Neuronal stem cell (in vitro differentiated cells): ENCODE data around the gene ANKRD18A.
"Not testable (repeated sequence)": the region's sequence is repeated elsewhere in the genome, so short reads cannot be mapped to it uniquely, and the experiment has no call there.

ENCODE experiments used
- DNase-seq: peaks from one replicate; pipeline ENCODE4 v3.0.0-alpha.2; 2013; ENCODE audit warnings: low spot score
- H2AFZ ChIP-seq: one replicate; pipeline ENCODE4 v1.6.1; 2013; ENCODE audit warnings: mild to moderate bottlenecking, low read length, inconsistent platforms
- H2AK5ac ChIP-seq: 2 replicates; pipeline ENCODE4 v1.6.1; 2013; ENCODE audit warnings: low read depth, mild to moderate bottlenecking, inconsistent platforms, low read length, moderate library complexity, mixed read lengths
- H2BK120ac ChIP-seq: 2 replicates; pipeline ENCODE4 v1.6.1; 2013; ENCODE audit warnings: low read depth, mild to moderate bottlenecking, inconsistent platforms, low read length, moderate library complexity, mixed read lengths
- H2BK12ac ChIP-seq: one replicate; pipeline ENCODE4 v1.6.1; 2013; ENCODE audit warnings: low read length, inconsistent platforms
- H2BK15ac ChIP-seq: 2 replicates; pipeline ENCODE4 v1.6.1; 2013; ENCODE audit warnings: mild to moderate bottlenecking, low read length, inconsistent platforms, mixed read lengths
- H2BK5ac ChIP-seq: one replicate; pipeline ENCODE4 v1.6.1; 2013; ENCODE audit warnings: inconsistent platforms, mild to moderate bottlenecking, low read length, moderate library complexity
- H3K14ac ChIP-seq: one replicate; pipeline ENCODE4 v1.6.1; 2013; ENCODE audit warnings: low read length, inconsistent platforms
- H3K18ac ChIP-seq: 2 replicates; pipeline ENCODE4 v1.6.1; 2013; ENCODE audit warnings: low read length, inconsistent platforms
- H3K23ac ChIP-seq: 2 replicates; pipeline ENCODE4 v1.6.1; 2013; ENCODE audit warnings: low read depth, mild to moderate bottlenecking, mixed read lengths, low read length, inconsistent platforms; ENCODE audit not compliant: poor library complexity
- H3K27ac ChIP-seq: replicated peaks from 3 replicates; pipeline ENCODE4 v1.5.1; 2013; ENCODE audit warnings: low read length, inconsistent platforms
- H3K27me3 ChIP-seq, 3 experiments: 2 replicates each; pipeline ENCODE4 v1.6.1; 2013; ENCODE audit warnings: low read length in 3 of 3, mild to moderate bottlenecking in 2 of 3, inconsistent platforms in 1 of 3, low read depth in 1 of 3, mixed read lengths in 1 of 3, moderate library complexity in 1 of 3; ENCODE audit not compliant: control insufficient read depth in 3 of 3, insufficient read depth in 3 of 3
- H3K36me3 ChIP-seq, 2 donors: replicated peaks in 1 of 2; 2 replicates each; pipeline ENCODE4 v1.6.1; 2013; ENCODE audit warnings: low read length in 2 of 2; ENCODE audit not compliant: control insufficient read depth in 2 of 2, insufficient read depth in 2 of 2
- H3K4ac ChIP-seq: 2 replicates; pipeline ENCODE4 v1.6.1; 2013; ENCODE audit warnings: inconsistent platforms, mild to moderate bottlenecking, low read length, moderate library complexity
- H3K4me1 ChIP-seq, 2 donors: 1 replicate in 1 of 2; 2 replicates in 1 of 2; pipeline ENCODE4 v1.6.1; 2013; ENCODE audit warnings: low read length in 2 of 2, low read depth in 1 of 2; ENCODE audit not compliant: control insufficient read depth in 2 of 2, insufficient read depth in 1 of 2
- H3K4me2 ChIP-seq: one replicate; pipeline ENCODE4 v1.6.1; 2013; ENCODE audit warnings: mild to moderate bottlenecking, low read length, inconsistent platforms; ENCODE audit not compliant: insufficient read depth, poor library complexity, severe bottlenecking
- H3K4me3 ChIP-seq, 2 donors: 2 replicates each; pipeline ENCODE4 v1.5.1; 2013; ENCODE audit warnings: low read length in 2 of 2, mild to moderate bottlenecking in 2 of 2, inconsistent platforms in 1 of 2, moderate library complexity in 1 of 2
- H3K79me1 ChIP-seq: one replicate; pipeline ENCODE4 v1.6.1; 2013; ENCODE audit warnings: low read depth, mild to moderate bottlenecking, inconsistent platforms, low read length, moderate library complexity
- H3K9ac ChIP-seq: one replicate; pipeline ENCODE4 v1.6.1; 2013; ENCODE audit warnings: mild to moderate bottlenecking, low read depth, low read length, inconsistent platforms; ENCODE audit not compliant: poor library complexity
- H3K9me3 ChIP-seq, 2 donors: replicated peaks in 1 of 2; 2 replicates each; pipeline versions ENCODE3 to v1.6.1; 2013; ENCODE audit warnings: low read length in 2 of 2, mild to moderate bottlenecking in 2 of 2, inconsistent platforms in 1 of 2, low read depth in 1 of 2, mixed read lengths in 1 of 2, moderate library complexity in 1 of 2; ENCODE audit not compliant: control insufficient read depth in 2 of 2, insufficient read depth in 1 of 2
- H4K8ac ChIP-seq: one replicate; pipeline ENCODE4 v1.6.1; 2013; ENCODE audit warnings: low read depth, mild to moderate bottlenecking, inconsistent platforms, low read length, moderate library complexity
- H4K91ac ChIP-seq: one replicate; pipeline ENCODE4 v1.6.1; 2013; ENCODE audit warnings: low read length, low read depth, mild to moderate bottlenecking, inconsistent platforms; ENCODE audit not compliant: poor library complexity
- WGBS, 2 donors: extraction: QIAGEN DNeasy Blood & Tissue Kit; methylation state at CpG; one replicate each; pipeline ENCODE4 v1.1.7; 2013; ENCODE audit warnings: missing lambda C conversion rate in 2 of 2, mixed read lengths in 1 of 2; ENCODE audit not compliant: insufficient read length in 2 of 2, insufficient replicate concordance in 1 of 2; ENCODE audit errors: extremely low coverage in 2 of 2; 5-methylcytosine and 5-hydroxymethylcytosine counted together

Gene ANKRD18A

GRCh38 chr9:38591346-38592063 lies 28.9 kb downstream of the ANKRD18A start:
- not testable (repeated sequence) for H2BK120ac ChIP-seq, H2AFZ ChIP-seq, H3K27me3 ChIP-seq, H3K9ac ChIP-seq, DNase-seq, H3K36me3 ChIP-seq, H2BK15ac ChIP-seq, H3K27ac ChIP-seq, H2AK5ac ChIP-seq, H4K8ac ChIP-seq, H3K23ac ChIP-seq, H3K79me1 ChIP-seq, H3K4me2 ChIP-seq, H3K4me3 ChIP-seq, H2BK5ac ChIP-seq, H3K9me3 ChIP-seq, H4K91ac ChIP-seq, H2BK12ac ChIP-seq, H3K14ac ChIP-seq, H3K4ac ChIP-seq, H3K18ac ChIP-seq, H3K4me1 ChIP-seq
- no CpG with 5 or more reads among the region's 9 CpGs for WGBS, 2 donors

- H3K4me2 ChIP-seq, H2BK15ac ChIP-seq, H3K27me3 ChIP-seq, H3K27ac ChIP-seq, H3K23ac ChIP-seq, DNase-seq, H2BK120ac ChIP-seq, H2AK5ac ChIP-seq, H2BK12ac ChIP-seq, H3K4ac ChIP-seq, H3K9ac ChIP-seq, H2BK5ac ChIP-seq, H3K79me1 ChIP-seq, H3K18ac ChIP-seq, H3K36me3 ChIP-seq, H4K91ac ChIP-seq, H3K4me3 ChIP-seq, H4K8ac ChIP-seq, H3K14ac ChIP-seq, H3K4me1 ChIP-seq, H3K9me3 ChIP-seq: not testable (repeated sequence)
- no CpG with 5 or more reads among the region's 3 CpGs for WGBS, 2 donors
- peak overlapping the region; percentile 71 for H2AFZ ChIP-seq
Measured at GRCh38 chr9:38583765-38584164, 36.6 kb downstream of the ANKRD18A start.

GRCh38 chr9:38580112-38580511 lies 40.3 kb downstream of the ANKRD18A start:
- not testable (repeated sequence) for H2BK12ac ChIP-seq, H2AK5ac ChIP-seq, H2AFZ ChIP-seq, H3K27ac ChIP-seq, H3K4me1 ChIP-seq, H2BK15ac ChIP-seq, DNase-seq, H3K23ac ChIP-seq, H3K9ac ChIP-seq, H3K36me3 ChIP-seq, H3K18ac ChIP-seq, H3K4me3 ChIP-seq, H4K8ac ChIP-seq, H3K14ac ChIP-seq, H3K79me1 ChIP-seq, H2BK5ac ChIP-seq, H3K4ac ChIP-seq, H4K91ac ChIP-seq, H3K9me3 ChIP-seq, H2BK120ac ChIP-seq, H3K27me3 ChIP-seq, H3K4me2 ChIP-seq
- WGBS, 2 donors = no CpG with 5 or more reads among the region's 3 CpGs

GRCh38 chr9:38576181-38576580 lies 44.2 kb downstream of the ANKRD18A start:
- H3K27ac ChIP-seq, H4K91ac ChIP-seq, H3K9me3 ChIP-seq, H3K4me2 ChIP-seq, H3K18ac ChIP-seq, H2BK120ac ChIP-seq, H2BK5ac ChIP-seq, H3K14ac ChIP-seq, H3K79me1 ChIP-seq, H4K8ac ChIP-seq, H2BK15ac ChIP-seq, H3K36me3 ChIP-seq, H2BK12ac ChIP-seq, H3K4ac ChIP-seq, H3K9ac ChIP-seq, H3K27me3 ChIP-seq, H3K4me1 ChIP-seq, DNase-seq, H2AFZ ChIP-seq, H3K4me3 ChIP-seq, H3K23ac ChIP-seq, H2AK5ac ChIP-seq: not testable (repeated sequence)
- no CpG with 5 or more reads among the region's 1 CpG for WGBS, 2 donors
